GM10266 (cell line): ENCODE measurements around the gene DTD1.

Source experiments
- DNase-seq: peaks from one replicate; pipeline ENCODE4 v3.0.0; 2012; ENCODE audit errors: extremely low spot score
- CTCF ChIP-seq: IDR thresholded peaks from 2 replicates; pipeline ENCODE4 v1.5.1; 2012; ENCODE audit warnings: mild to moderate bottlenecking, low read depth; ENCODE audit not compliant: control insufficient read depth, insufficient read depth; ENCODE audit errors: missing control alignments

DTD1 gene

DNA sequence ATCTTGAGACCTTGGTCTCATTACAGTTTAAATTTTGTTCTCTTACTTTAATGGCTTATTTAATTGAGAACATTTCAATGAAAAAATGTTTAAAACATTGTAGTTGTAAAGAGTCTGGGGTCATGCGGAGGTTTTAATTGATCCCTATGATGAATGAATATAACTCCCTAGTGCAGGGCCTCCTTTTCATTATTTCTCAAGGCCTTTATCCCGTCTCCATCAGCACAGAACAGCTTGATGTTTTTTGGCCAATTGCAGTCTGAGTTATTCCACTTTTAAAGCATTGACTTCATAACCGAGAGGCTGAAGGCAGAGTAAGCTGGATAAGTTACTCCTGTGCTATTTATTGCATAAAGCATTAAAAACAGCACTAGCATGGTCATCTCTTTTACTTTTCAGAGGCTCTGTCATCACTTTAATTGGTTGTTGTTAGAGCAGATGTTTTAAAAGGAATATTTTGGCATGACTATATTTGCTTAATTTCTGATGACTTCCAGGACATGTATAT, 83.4 kb downstream of the DTD1 start:
- DNase-seq: no peak
- no peak for TF ChIP-seq CTCF

DNA sequence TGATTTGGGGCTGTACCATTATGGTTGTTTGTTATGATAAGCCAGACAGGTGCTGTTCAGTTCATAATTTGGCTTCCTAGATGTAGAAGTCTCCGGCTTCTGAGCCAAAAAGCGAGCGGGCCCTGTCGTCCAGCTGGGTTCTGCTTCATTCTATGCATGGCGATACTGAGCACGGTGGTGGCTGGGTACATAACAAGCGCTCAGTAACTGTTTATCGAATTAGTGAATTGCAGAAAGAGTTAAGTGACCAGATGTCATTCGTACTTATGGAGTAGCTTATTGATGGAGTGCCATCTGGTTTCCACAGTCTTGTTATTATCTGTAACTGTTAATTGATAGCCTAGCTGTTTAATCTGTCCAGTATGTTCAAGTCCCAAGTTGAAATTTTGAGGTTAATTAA, 85.0 kb downstream of the DTD1 start:
- TF ChIP-seq CTCF: no peak
- no peak for DNase-seq

GRCh38 chr20:18676396-18676795, 88.5 kb downstream of the DTD1 start:
- DNase-seq: no peak
- TF ChIP-seq CTCF: no peak

GRCh38 chr20:18677126-18677525, 89.3 kb downstream of the DTD1 start:
- no peak for DNase-seq
- no peak for TF ChIP-seq CTCF

- DNase-seq: no peak
These were observed 90.9 kb downstream of the DTD1 start for GRCh38 chr20:18678549-18679419.

GRCh38 chr20:18683839-18684238, 96.0 kb downstream of the DTD1 start:
- DNase-seq: no peak
- no peak for TF ChIP-seq CTCF

More at GRCh38 chr20:18678549-18679419, 90.9 kb downstream of the DTD1 start:
- no peak for TF ChIP-seq CTCF

DNA sequence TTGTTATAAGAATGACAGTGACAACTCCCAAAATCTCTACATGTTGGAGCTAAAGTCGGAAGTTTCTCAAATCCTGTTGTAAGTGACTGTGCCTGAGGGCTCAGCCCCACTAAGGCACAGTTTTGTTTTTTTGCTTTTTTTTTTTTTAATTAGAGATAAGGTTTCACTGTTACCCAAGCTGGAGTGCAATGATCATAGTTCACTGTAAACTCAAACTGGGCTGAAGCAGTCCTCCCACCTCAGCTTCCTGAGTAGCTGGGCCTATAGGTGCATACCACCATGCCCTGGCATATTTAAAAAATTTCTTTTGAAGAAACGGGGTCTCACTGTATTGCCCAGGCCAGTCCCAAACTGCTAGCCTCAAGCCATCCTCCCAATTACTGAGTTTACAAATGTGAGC, 96.9 kb downstream of the DTD1 start:
- TF ChIP-seq CTCF: no peak
- DNase-seq: no peak
